Measurements from ENCODE around the gene CANT1. TPM values are rescaled to one million over a fixed set of nuclear protein-coding genes. Genes with fewer than 3 reads are reported as not detected.
"Not testable (repeated sequence)": the region's sequence is repeated elsewhere in the genome, so short reads cannot be mapped to it uniquely, and the experiment has no call there.

CANT1 gene
- total RNA-seq, 1 donor from 2014 or later, result 82.8 TPM

GRCh38 chr17:79043931-79044320 is 34.4 kb upstream of the CANT1 start:
- intact Hi-C loops (cut with micrococcal nuclease), result no loop called here

DNA sequence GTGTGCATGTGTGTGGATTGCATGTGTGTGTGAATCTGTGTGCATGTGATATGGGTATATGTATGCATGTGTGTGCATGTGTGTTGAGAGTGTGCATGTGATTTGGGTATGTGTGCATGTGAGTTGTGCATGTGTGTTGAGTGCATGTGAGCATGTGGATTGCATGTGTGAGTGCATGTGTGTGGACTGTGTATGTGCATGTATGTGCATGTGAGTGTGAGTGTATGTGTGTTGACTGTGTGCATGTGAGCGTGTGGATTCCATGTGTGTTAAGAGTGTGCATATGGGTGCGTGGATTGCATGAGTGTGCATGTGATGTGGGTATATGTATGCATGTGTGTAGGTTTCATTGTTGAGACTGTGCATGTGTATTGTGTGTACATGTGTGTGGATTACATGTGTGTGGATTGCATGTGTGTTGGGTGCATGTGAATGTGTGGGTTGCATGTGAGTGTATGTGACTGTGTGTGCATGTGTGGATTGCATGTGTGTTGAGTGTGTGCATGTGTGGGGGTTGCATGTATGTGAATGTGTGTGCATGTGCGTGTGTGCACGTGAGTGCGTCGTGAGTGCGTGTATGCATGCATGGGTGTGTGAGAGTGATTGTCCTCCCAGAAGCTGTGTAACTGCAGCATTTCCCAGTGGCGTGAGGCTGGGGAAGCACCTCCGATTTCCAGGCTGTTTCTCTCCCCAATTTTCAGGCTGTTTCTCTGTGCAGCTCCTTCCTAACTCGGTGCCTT is 33.8 kb upstream of the CANT1 start:
- intact Hi-C loops (cut with micrococcal nuclease), result no loop called here

- intact Hi-C loops (cut with micrococcal nuclease), result loop anchor here (1.0 kb wide), 2 partner anchors 23 to 34 kb away; no protein-coding TSS in a partner anchor
Observed at GRCh38 chr17:79042421-79043190, 33.0 kb upstream of the CANT1 start.

- intact Hi-C loops (cut with micrococcal nuclease), result loop anchor here (1.0 kb wide), 2 partner anchors 23 to 34 kb away; no protein-coding TSS in a partner anchor
Observed at GRCh38 chr17:79041723-79042420, 32.3 kb upstream of the CANT1 start.

DNA sequence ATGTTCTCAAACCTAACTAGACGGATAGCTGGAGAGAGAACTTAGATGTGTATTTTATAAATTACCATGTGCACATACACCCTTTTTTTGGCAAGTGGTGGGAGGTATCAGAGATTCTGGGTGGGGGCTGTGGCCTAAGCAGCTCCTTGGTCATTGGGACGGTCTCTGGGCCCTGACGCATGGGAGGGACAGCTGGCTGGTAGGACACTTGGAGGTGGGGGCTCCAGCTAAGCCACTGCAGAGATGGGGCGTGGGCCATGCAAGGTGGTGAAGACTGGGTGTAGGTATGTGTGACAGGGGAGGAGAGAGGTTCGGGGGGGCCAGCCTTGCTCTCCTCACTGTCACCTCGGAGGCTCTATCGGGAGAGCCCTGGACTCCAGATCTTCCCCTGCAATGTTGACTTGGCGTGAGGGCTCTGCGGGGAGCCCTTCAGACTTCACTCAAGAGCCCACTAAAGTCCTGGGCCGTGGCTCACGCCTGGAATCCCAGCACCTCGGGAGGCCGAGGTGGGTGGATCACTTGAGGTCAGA is 31.5 kb upstream of the CANT1 start:
- intact Hi-C loops (cut with micrococcal nuclease), result no loop called here

DNA sequence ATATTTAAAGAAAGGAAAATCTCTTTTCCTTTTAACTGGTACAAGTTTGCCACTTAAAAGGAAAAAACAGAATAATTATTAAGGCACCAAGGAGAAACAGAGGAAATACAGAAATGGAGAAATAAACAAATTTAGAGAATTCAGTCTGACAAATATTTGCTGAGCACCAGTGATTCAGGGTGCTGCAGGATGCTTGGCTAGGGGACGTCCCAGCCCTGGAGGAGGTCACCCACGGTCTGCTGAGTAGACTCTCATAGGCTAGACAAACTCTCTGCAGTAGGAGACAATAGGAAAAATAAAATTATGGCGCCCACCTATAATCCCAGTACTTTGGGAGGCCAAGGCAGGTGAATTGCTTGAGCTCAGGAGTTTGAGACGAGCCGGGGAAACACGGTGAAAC is 30.3 kb upstream of the CANT1 start:
- intact Hi-C loops (cut with micrococcal nuclease), result no loop called here

DNA sequence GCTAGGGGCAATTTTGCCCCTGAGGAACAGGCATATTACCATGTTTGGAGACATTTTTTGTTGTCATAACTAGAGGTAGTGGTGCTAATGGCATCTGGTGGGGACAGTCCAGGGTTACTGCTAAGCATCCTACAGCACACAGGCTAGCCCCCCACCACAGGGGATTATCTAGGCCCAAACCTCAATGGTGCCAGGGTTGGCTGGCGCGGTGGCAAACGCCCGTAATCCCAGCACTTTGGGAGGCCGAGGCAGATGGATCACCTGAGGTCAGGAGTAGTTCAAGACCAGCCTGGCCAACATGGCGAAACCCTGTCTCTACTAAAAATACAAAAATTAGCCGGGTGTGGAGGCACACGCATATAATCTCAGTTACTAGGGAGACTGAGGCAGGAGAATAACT is 29.6 kb upstream of the CANT1 start:
- intact Hi-C loops (cut with micrococcal nuclease), result no loop called here

DNA sequence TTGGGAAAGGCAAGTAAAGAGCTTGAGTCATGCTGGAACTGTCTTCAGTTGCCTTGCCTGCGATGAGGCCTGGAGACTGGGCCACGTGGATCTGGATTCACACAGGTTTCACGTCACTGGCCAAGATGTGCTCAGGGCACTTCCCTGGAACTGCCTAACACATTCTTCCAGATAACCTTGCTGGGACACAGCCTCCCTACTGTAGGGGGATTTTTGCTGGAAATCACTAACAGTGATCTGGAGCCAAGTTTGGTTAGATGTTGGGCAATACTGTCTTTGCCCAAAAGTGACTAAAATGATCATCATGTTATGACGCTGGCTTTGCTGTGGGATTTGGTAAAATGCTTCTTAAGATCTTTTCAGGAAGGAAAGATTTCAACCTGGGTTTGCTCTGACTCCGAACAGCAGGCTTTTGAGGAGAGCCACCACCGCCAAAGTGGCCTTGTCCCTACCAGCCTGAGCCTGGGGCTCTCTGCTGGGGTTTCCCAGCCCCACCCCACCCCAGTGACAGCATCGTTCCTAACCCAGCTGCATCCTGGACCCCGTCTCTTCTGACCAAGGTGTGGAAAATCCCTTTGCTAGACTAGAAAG is 29.1 kb upstream of the CANT1 start:
- intact Hi-C loops (cut with micrococcal nuclease), result no loop called here

- intact Hi-C loops (cut with micrococcal nuclease), result no loop called here
Observed at GRCh38 chr17:79036596-79036995, 27.0 kb upstream of the CANT1 start.

DNA sequence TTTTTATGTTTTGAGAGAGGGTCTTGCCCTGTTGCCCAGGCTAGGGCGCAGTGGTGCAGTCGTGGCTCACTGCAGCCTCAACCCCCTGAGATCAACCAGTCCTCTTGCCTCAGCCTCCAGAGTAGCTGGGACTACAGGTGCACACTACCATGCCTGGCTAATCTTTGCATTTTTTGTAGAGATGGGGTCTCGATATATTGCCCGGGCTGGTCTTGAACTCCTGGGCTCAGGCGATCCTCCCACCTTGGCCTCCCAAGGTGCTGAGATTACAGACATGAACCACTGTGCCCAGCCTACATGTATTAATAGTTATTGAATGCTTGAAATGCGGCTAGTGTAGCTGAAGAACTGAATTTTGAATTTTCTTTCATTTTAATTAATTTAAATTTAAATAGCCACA is 26.6 kb upstream of the CANT1 start:
- intact Hi-C loops (cut with micrococcal nuclease), result no loop called here

DNA sequence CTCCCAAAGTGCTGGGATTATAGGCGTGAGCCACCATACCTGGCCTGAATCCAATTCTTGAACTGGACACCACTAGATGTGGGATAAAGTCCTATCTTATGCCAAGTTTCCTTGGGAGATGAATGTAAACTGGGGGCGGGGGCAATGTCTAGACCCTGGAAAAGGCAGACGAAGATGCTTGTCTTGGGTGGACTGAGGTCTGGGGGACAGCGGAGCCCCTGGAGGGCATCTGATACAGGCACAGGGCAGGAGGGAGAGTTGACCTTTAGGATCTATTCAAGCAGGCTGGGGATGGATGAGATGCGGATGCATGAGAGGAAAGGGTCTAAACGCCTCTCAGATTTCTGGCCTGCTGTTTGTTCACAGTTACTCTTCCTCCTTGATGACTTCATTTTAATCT is 26.1 kb upstream of the CANT1 start:
- intact Hi-C loops (cut with micrococcal nuclease), result no loop called here

GRCh38 chr17:79034931-79035485 is 25.4 kb upstream of the CANT1 start:
- intact Hi-C loops (cut with micrococcal nuclease), result no loop called here

DNA sequence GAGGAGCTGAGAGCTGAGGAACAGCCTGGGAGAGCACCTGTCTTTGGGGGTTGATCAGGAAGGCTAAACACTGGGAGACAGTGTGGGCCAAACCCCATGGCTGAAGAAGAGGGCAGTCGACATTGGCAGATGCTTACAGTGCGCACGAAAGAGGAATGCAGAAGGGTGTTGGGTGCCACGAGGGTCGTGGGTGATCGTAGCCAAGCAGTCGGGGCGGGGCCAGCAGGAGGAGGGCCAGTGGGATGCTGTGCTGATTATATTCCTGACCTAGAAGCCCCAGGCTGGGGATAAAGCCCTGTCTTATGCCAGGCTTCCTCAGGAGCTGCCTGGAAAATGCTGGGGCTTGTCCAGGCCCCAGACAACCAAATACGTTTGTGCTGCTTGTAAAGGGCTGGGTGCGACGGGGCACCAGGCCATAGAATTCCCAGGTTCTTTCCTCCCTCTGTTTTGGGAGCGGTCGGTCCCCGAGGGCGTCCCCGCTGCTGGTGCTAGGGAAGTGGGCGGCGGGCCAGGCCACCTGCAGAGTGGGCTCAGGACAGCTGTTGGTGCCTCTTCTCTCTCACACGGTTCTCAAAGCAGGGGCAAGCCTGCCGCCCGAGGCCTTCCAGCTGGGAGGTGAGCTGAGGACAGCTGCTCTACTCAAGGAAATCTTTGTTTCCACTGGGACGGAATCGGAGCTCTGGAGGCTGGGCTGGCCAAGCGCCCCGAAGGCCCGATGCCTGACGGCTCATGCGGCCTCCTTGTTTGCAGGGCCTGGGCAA is 24.4 kb upstream of the CANT1 start:
- intact Hi-C loops (cut with micrococcal nuclease), result no loop called here

DNA sequence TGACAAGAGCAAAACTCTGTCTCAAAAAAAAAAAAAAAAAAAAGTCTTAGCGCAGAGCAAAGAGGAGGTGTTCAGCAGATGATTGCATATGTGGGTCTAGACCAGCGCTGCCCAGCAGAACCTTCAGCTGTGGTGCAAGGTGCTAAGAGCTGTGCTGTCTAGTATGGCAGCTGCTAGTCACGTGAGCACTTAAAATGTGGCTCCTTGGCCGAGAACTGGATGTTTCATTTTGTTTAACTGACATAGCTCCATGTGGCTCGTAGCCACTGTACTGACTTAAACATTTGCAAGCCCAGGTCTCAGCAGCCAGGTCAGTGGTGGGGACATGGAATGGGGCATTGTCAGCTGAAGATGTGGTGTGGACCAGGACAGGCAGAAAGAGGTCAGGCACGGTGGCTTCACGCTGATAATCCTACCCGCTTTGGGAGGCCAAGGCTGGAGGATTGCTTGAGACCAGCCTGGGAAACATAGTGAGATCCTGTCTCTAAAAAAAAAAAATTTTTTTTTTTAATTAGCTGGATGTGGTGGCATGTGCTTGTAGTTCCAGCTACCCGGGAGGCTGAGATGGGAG is 23.6 kb upstream of the CANT1 start:
- intact Hi-C loops (cut with micrococcal nuclease), result no loop called here

DNA sequence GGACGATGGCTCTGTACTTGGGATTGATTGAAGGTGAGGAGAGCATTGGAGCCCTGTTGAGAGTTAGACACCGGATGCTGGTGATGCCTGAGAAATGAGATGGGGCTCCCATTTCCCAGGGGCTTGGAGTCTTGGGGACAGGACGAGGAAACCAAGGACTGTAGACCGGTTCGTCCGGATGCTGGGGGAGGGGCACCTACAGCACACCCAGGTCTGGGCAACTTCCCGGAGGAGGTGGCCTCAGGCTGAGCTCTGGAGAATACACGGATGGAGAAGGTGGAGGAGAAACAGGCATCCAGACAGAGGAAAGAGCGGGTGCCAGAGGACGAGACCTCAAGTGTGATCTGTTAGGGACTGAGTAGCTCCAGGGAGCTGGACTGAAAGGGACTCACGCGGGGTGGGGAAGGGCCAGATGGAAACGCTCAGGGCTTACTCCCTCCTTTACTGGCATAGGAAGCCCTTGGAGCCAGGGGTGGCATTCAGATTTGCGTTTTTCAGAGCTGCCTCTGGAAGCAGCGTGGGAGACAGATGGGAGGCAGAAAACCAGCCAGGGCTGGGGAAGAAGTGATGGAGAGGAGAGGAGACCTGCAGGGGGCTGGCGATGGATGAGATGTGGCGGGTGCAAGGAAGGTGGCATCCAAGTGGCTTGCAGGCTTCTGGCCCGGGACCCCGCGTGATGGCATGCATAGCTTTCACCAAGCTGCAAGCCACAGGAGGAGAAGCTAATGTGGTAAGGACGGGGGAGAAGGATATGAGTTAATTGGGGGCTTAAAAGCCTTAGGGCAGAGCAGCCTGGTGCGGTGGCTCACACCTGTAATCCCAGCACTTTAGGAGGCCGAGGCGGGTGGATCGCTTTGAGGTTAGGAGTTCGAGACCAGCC is 22.7 kb upstream of the CANT1 start:
- intact Hi-C loops (cut with micrococcal nuclease), result no loop called here

DNA sequence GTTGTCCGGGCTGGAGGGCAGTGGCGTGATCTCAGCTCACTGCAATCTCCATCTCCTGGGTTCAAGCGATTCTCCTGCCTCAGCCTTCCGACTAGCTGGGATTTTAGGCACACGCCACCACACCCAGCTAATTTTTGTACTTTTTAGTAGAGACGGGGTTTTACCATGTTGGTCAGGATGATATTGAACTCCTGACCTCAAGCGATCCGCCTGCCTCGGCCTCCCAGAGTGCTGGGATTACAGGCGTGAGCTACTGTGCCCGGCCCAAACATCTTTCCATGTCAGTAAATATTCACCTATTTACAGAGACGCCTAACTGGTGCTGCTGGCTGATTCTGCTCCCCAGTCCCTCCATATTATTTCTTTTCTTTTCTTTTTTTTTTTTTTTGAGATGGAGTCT is 21.1 kb upstream of the CANT1 start:
- intact Hi-C loops (cut with micrococcal nuclease), result not testable (repeated sequence)

DNA sequence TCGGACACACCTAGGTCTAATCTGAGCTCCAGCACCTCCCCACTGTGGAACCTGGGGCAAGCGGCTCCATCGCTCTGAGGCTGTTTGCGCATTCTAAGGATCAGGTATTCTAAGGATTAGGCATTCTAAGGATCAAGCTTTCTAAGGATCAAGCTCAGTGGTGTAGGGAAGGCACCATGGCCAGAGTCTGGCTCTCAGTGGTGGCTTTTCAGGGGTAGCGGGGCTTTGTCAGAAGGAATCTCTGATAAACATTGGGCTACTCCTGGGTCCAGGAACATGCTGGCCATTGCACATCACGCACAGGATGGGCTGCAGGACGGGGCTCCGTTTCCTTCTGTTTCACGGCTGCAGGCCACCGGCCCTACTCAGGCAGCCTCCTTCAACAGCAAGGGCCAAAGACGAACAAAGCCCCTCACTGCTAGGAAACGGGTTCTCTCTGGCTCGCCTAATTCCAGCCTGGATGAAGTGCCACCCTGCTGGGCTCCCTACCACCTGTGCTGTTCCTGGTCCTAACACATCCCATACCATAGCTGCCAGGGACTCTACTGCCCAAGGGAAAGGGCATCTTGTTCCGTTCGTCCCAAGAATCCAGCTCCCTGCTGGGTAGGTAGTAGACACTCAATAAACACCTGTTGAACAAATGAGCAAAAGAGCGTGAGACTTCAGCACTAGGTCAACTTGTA is 19.9 kb upstream of the CANT1 start:
- intact Hi-C loops (cut with micrococcal nuclease), result no loop called here

GRCh38 chr17:79028496-79029326 is 19.1 kb upstream of the CANT1 start:
- intact Hi-C loops (cut with micrococcal nuclease), result no loop called here
